Transverse colon (tissue), 3 donors: ENCODE measurements around the gene CNRIP1.

Experiments used
- CTCF ChIP-seq, 5 experiments: fragments of 200-600 bp in 3 of 5; fragments of 450-650 bp in 2 of 5; sonication (generic) in 3 of 5; IDR thresholded peaks; 1 replicate in 2 of 5; 2 replicates in 3 of 5; pipeline ENCODE4 v1.5.1; 2016 to 2017; ENCODE audit warnings: antibody characterized with exemption in 5 of 5, inconsistent platforms in 3 of 5, mild to moderate bottlenecking in 2 of 5, moderate library complexity in 1 of 5
- POLR2A ChIP-seq: fragments of 450-650 bp; IDR thresholded peaks from one replicate; pipeline ENCODE4 v1.6.1; 2016; ENCODE audit warnings: antibody characterized with exemption, mild to moderate bottlenecking, moderate library complexity

- TF ChIP-seq CTCF (IDR thresholded peaks at IDR 0.05) = no peak
- no peak for TF ChIP-seq POLR2A
Measured at GRCh38 chr2:68356599-68357239, 37.0 kb upstream of the CNRIP1 start.
